ENCODE measurements around the gene KLHDC9. TPM values are rescaled to one million over a fixed set of nuclear protein-coding genes. Genes with fewer than 3 reads are reported as not detected.
A peak's percentile ranks its signal among the peaks of the same experiment; 100 is the strongest.
"Not testable (repeated sequence)": the region's sequence is repeated elsewhere in the genome, so short reads cannot be mapped to it uniquely, and the experiment has no call there.

KLHDC9 gene
- total and polyA plus RNA-seq, 12 donors: 0.83 to 17.7 (median 7.1) TPM

GRCh38 chr1:161115132-161115711 is 17.1 kb downstream of the KLHDC9 start:
- intact Hi-C loops (cut with DNase I): loop anchor here in 2 of 10 donors (5.0 kb wide), 2 partner anchors 37 to 68 kb away; partner anchors contain the start of genes UFC1 (in 1 of the 2) and USF1 (in 1 of the 2)
- Histone ChIP-seq H3K27me3 (no peaks in the 10 kb centered on the region), H3K4me3 (no peak overlapping the region), H3K27ac (no peak overlapping the region), H3K36me3 (peaks cover 0 to 23% (median 4%) of the 10 kb centered on the region in 9 donors), H3K4me1 (peaks cover 14 to 81% (median 63%) of the 10 kb centered on the region in 9 donors), H3K9me3 (no peaks in the 10 kb centered on the region)
- TF ChIP-seq CTCF (IDR thresholded peaks at IDR 0.05): no peak
- DNase-seq: no peak
- WGBS, 2 donors: 88 to 94% methylated on average over 12 of the region's 12 CpGs
- no peak for ATAC-seq

DNA sequence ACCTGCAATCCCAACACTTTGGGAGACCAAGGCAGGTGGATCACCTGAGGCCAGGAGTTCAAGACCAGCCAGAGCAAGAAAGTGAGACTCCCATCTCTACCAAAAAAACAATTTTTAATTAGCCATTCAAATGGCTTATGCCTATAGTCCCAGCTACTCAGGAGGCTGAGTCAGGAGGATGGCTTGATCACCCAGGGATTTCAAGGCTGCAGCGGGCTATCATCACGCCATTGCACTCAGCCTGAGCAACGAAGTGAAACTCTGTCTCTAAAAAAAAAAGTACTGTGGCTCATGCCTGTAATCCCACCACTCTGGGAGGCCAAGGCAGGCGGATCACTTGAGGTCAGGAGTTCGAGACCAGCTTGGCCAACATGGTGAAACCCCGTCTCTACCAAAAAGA is 17.8 kb downstream of the KLHDC9 start:
- H3K4me1 ChIP-seq: peaks cover 14 to 88% (median 68%) of the 10 kb centered on the region in 9 donors
- not testable (repeated sequence) for H3K9me3 ChIP-seq, H3K27ac ChIP-seq, ATAC-seq, H3K27me3 ChIP-seq, H3K4me3 ChIP-seq, DNase-seq
- peaks cover 0 to 28% (median 11%) of the 10 kb centered on the region in 9 donors for H3K36me3 ChIP-seq
- intact Hi-C loops (cut with DNase I): loop anchor here in 2 of 10 donors (5.0 kb wide), 2 partner anchors 36 to 69 kb away; partner anchors contain the start of genes UFC1 (in 1 of the 2) and USF1 (in 1 of the 2)
- 86 to 88% methylated on average over 6 of the region's 6 CpGs for WGBS, 2 donors

DNA sequence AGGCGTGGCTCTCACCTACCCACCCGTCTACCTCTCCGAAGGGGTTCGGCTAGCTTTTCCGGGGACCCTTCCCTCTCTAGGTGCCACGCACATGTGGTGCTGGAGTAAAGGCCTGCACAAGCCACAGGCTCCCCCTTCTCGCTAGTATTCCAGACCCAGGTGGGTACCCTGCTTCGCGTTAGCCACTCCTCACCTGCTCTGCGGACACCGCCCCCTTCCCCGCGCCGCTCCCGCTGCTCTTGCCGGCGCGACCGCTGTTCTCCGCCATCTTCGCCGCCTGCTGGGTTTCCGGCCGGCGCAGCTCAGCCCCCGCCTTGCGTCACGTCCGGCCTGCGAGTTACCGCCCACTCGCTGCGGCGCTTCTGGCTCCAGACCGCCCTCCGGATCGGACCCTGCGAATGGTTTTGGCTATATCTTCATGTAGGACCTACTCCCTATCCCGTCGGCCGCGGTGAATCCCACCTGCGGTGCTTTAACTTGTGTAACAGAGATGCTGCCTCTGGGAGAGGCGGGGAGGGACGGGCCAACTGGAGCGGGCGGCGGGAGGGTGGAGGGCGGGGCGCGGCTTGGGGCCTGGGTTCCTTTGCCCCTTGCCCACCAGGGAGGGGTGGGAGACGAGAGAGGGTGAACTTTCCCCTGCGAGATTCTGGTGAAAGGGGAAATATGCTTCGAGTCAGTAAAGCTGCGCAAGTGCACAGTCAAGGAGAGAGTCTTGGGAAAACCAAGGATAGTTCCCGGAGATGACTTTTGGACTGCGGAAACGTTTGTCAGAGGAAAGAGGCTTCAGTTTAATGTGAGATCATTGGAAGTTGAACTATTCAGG is 19.8 kb downstream of the KLHDC9 start, which contains the start of the genes NIT1 and PFDN2:
NIT1 (plus strand) TSS at position 347 of the 823 bp plus-strand sequence; CDS start at position 419, 72 bp downstream.
PFDN2 (minus strand) TSS at position 279 of the 823 bp plus-strand sequence; CDS start at position 268, 11 bp downstream.
- peak within 1 kb of the TSS; percentile 73 to 97 (median 94) for H3K27ac ChIP-seq
- peaks cover 14 to 83% (median 53%) of the 10 kb centered on the region in 9 donors for H3K4me1 ChIP-seq
- H3K9me3 ChIP-seq: no peaks in the 10 kb centered on the region
- intact Hi-C loops (cut with DNase I): loop anchor here in 2 of 10 donors (5.0 kb wide), 2 partner anchors 34 to 71 kb away; partner anchors contain the start of genes UFC1 (in 1 of the 2) and USF1 (in 1 of the 2)
- H3K36me3 ChIP-seq: peaks cover 0 to 48% (median 31%) of the 10 kb centered on the region in 9 donors
- peak; percentile 87 to 88 for DNase-seq
- peak within 1 kb of the TSS; percentile 70 to 100 (median 94) for H3K4me3 ChIP-seq
- WGBS, 2 donors: 0 to 1% methylated on average over 58 of the region's 58 CpGs
- no peaks in the 10 kb centered on the region for H3K27me3 ChIP-seq
- peak; percentile 91 to 95 (median 94) for ATAC-seq
- TF ChIP-seq CTCF (IDR thresholded peaks at IDR 0.05): peak in 1 of 9 donors; percentile 17

GRCh38 chr1:161119092-161119903 is 21.1 kb downstream of the KLHDC9 start:
- WGBS, 2 donors: 29 to 33% methylated on average over 10 of the region's 10 CpGs
- intact Hi-C loops (cut with DNase I): loop anchor here in 3 of 10 donors (1.0 to 5.0 kb wide), 3 partner anchors 9 to 72 kb away; partner anchors contain the start of genes UFC1 (in 1 of the 3) and USF1 (in 1 of the 3)
- no peaks in the 10 kb centered on the region for H3K27me3 ChIP-seq
- peak; percentile 52 to 58 for DNase-seq
- peak overlapping the region in 9 of 10 donors; percentile 86 to 97 (median 95) for H3K27ac ChIP-seq
- H3K9me3 ChIP-seq: no peaks in the 10 kb centered on the region
- peak in 7 of 8 donors; percentile 13 to 59 (median 34) for ATAC-seq
- peaks cover 14 to 70% (median 53%) of the 10 kb centered on the region in 9 donors for H3K4me1 ChIP-seq
- peaks cover 0 to 56% (median 43%) of the 10 kb centered on the region in 9 donors for H3K36me3 ChIP-seq
- peak overlapping the region in 8 of 10 donors; percentile 70 to 100 (median 90) for H3K4me3 ChIP-seq
- TF ChIP-seq CTCF (IDR thresholded peaks at IDR 0.05): peak in 7 of 9 donors; percentile 14 to 44 (median 34)

Data from heart right ventricle (tissue), 16 donors.